Testis (tissue), 3 donors: ENCODE measurements around the gene CACNA1I. TPM values are rescaled to one million over a fixed set of nuclear protein-coding genes. Genes with fewer than 3 reads are reported as not detected.

Experiments used
- DNase-seq: peaks from one replicate; pipeline ENCODE4 v3.0.0-alpha.2; 2019
- H3K27ac ChIP-seq, 2 donors: fragments of 200-600 bp; sonication (generic); one replicate each; pipeline ENCODE4 v1.5.1; 2019
- H3K27me3 ChIP-seq: fragments of 200-600 bp; sonication (generic); one replicate; pipeline ENCODE4 v1.5.1; 2019
- H3K36me3 ChIP-seq: fragments of 200-600 bp; sonication (generic); one replicate; pipeline ENCODE4 v1.5.1; 2017; ENCODE audit warnings: low read depth; ENCODE audit errors: missing control alignments
- H3K4me1 ChIP-seq: fragments of 200-600 bp; sonication (generic); one replicate; pipeline ENCODE4 v1.5.1; 2019
- H3K4me3 ChIP-seq, 2 donors: fragments of 200-600 bp; sonication (generic); one replicate each; pipeline ENCODE4 v1.5.1; 2017 to 2019
- H3K9me3 ChIP-seq: fragments of 200-600 bp; sonication (generic); one replicate; pipeline ENCODE4 v1.5.1; 2017
- CTCF ChIP-seq, 3 experiments: fragments of 450-650 bp in 2 of 3; fragments of 200-600 bp in 1 of 3; sonication (generic) in 1 of 3; IDR thresholded peaks; one replicate each; pipeline ENCODE4 v1.5.1; 2016 to 2019; ENCODE audit warnings: antibody characterized with exemption in 3 of 3, mild to moderate bottlenecking in 2 of 3, moderate library complexity in 1 of 3
- POLR2A ChIP-seq: fragments of 450-650 bp; IDR thresholded peaks from one replicate; pipeline ENCODE4 v1.6.1; 2017; ENCODE audit warnings: antibody characterized with exemption, mild to moderate bottlenecking, moderate library complexity
- WGBS, 2 donors: methylation state at CpG; one replicate each; pipeline ENCODE4 v1.1.5; 2018; 5-methylcytosine and 5-hydroxymethylcytosine counted together
- intact Hi-C: fragments of 100-400 bp; cut with DNase I; formaldehyde crosslinking; loops from one replicate; pipeline ENCODE4 v1.15.1; 2023; ENCODE audit warnings: low total_unique reads
- polyA plus RNA-seq: library from polyadenylated mRNA; stranded (reverse); fragments of 350-450 nt; fragmentation: Illumina TruSeq; extraction: RNeasy Lipid Tissue Mini Kit (QIAGEN cat#74804); gene quantifications from one replicate; pipeline ENCODE4 v1.2.3, GENCODE V29; 2014; ENCODE audit warnings: low read depth, low replicate concordance; ENCODE audit not compliant: insufficient read depth
- total RNA-seq, 2 donors: library from RNA; depleted of rRNA; stranded (reverse); fragments of >200 nt; gene quantifications; one replicate each; pipeline ENCODE4 v1.2.3, GENCODE V29; 2016

CACNA1I gene
- total and polyA plus RNA-seq, 3 donors from 2014 or later = 1.3 to 2.0 (median 1.7) TPM

DNA sequence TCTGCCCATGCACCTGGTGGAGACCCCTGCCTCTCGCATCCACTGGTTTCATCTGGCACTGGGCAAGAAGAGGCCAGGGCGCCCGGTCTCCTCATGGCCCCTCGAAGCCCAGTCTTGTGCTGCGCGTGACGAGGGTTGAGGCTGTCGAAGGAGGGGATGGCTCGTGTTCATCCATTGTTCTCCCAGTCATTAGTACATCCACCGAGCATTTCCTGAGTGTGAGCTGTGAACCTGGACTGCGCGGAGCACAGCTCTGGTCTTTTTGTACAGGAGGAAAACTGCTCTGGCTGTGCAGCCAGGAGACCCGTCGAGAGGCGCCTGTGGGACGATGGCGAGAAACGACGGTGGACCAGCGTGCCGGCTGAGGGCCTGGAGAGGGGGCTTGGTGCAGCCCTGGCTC, 6.8 kb downstream of the CACNA1I start:
- TF ChIP-seq POLR2A (no peak), CTCF (IDR thresholded peaks at IDR 0.05) (no peak)
- no peaks in the 10 kb centered on the region for H3K9me3 ChIP-seq
- H3K4me3 ChIP-seq = no peak overlapping the region
- no peak for DNase-seq
- intact Hi-C loops = no loop called here
- H3K27ac ChIP-seq = no peak overlapping the region
- no peaks in the 10 kb centered on the region for H3K36me3 ChIP-seq
- 93 to 95% methylated on average over 11 to 21 of the region's 21 CpGs for WGBS, 2 donors
- H3K27me3 ChIP-seq = no peaks in the 10 kb centered on the region
- no peaks in the 10 kb centered on the region for H3K4me1 ChIP-seq

DNA sequence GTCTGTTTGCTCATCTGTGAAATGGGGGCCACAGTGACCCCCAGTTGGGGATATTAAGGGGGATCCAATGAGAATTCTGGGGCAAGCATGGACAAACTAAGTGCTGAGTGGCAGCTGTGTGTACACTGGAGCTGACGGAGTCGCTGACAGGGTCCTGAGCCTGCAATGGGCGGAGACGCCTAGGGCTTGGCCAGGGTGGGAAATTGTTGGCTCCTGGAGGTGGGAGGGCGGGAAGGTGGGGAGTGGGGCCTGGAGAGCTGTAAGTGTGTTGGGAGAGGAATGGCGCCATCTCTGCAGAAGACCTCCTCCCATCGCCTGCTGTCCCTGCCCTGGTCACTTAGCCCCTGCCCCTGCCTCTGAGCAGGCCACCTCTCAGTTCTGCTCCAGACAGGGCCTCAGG, 7.3 kb downstream of the CACNA1I start:
- Histone ChIP-seq H3K36me3 (no peaks in the 10 kb centered on the region), H3K27ac (no peak overlapping the region), H3K4me1 (no peaks in the 10 kb centered on the region), H3K4me3 (no peak overlapping the region), H3K27me3 (no peaks in the 10 kb centered on the region), H3K9me3 (no peaks in the 10 kb centered on the region)
- intact Hi-C loops = no loop called here
- 93% methylated on average over 7 of the region's 7 CpGs for WGBS, 2 donors
- no peak for DNase-seq
- TF ChIP-seq POLR2A (no peak), CTCF (IDR thresholded peaks at IDR 0.05) (no peak)

DNA sequence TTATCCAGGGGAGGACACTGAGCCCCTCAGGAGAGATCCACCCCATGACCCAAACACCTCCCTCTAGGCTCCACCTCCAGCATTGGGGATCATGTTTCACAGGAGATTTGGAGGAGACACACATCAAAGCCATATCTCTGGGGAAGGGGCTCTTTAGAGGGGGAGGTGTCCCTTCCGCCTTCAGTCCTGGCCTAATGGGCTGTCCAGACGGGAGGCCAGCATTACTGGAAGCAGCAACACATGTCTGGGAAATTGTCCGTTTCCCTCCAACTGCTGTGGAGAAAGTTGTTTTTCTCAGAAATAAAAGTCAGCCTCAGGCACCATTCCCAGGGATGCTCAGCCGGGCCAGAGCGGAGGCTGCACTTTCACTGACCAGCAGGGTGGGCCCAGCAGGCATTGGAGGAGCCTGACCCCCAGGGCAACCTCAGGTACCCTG, 9.5 kb downstream of the CACNA1I start:
- Histone ChIP-seq H3K36me3 (no peaks in the 10 kb centered on the region), H3K4me3 (no peak overlapping the region), H3K4me1 (no peaks in the 10 kb centered on the region), H3K9me3 (no peaks in the 10 kb centered on the region), H3K27ac (no peak overlapping the region), H3K27me3 (no peaks in the 10 kb centered on the region)
- WGBS, 2 donors = 27 to 67% methylated on average over 5 of the region's 5 CpGs
- no peak for DNase-seq
- intact Hi-C loops = no loop called here
- TF ChIP-seq CTCF (IDR thresholded peaks at IDR 0.05) (no peak), POLR2A (no peak)

DNA sequence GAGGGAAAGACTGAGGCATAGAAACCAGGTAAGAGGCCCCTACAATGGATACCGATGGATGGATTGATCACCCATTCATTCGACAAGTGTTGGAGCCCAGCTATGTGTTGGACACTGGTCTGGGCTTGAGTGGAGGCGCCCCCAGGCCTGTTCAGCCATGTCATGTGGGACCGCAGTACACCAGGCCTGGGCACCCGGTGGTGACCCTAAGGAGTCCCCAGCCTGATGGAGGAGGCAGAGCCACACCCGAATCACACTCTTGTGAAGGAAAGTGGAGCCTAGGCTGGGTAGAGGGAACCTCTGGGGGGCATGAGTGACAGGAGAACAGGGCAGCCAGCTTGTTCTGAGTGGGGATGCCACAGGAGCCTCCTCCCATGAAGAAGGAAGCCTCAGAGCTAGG, 10.2 kb downstream of the CACNA1I start:
- intact Hi-C loops = no loop called here
- TF ChIP-seq CTCF (IDR thresholded peaks at IDR 0.05) (no peak), POLR2A (no peak)
- Histone ChIP-seq H3K9me3 (no peaks in the 10 kb centered on the region), H3K27ac (no peak overlapping the region), H3K36me3 (no peaks in the 10 kb centered on the region), H3K4me3 (no peak overlapping the region), H3K4me1 (no peaks in the 10 kb centered on the region), H3K27me3 (no peaks in the 10 kb centered on the region)
- DNase-seq = no peak
- 92 to 99% methylated on average over 6 of the region's 6 CpGs for WGBS, 2 donors

DNA sequence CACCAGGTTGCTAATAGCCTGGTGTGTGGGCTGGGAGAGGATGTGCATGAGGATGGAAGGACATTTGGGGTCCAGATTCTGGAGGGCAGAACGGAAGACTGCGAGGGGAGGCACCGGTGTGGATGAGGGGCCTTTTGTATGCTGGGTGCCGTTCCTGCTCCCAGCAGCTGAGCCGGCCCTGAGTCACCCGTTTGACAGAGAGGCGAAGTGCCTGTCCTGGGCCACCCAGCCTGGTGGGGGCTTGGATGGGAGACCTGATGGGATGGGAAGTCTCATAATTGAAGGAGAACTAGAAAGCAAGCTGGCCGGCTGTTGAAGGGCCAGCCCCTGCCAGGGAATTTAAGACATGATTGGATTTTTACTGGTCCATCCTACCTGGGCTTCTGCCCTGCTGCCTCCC, 10.8 kb downstream of the CACNA1I start:
- intact Hi-C loops = no loop called here
- DNase-seq = no peak
- H3K4me1 ChIP-seq = no peaks in the 10 kb centered on the region
- TF ChIP-seq CTCF (IDR thresholded peaks at IDR 0.05) = no peak
- TF ChIP-seq POLR2A = no peak
- H3K4me3 ChIP-seq = no peak overlapping the region
- no peaks in the 10 kb centered on the region for H3K9me3 ChIP-seq
- H3K27ac ChIP-seq = no peak overlapping the region
- WGBS, 2 donors = 90 to 100% methylated on average over 6 to 8 of the region's 8 CpGs
- no peaks in the 10 kb centered on the region for H3K36me3 ChIP-seq
- no peaks in the 10 kb centered on the region for H3K27me3 ChIP-seq
